NCI-H345 treated with DMSO at 0.1 percent for 48 hours (cell line): ENCODE measurements around the gene EDN1.

ENCODE experiments used
- DNase-seq: peaks from one replicate; lab custom pipeline; 2025; ENCODE audit not compliant: unreplicated experiment; lab: John Stamatoyannopoulos, UW

Gene EDN1

DNA sequence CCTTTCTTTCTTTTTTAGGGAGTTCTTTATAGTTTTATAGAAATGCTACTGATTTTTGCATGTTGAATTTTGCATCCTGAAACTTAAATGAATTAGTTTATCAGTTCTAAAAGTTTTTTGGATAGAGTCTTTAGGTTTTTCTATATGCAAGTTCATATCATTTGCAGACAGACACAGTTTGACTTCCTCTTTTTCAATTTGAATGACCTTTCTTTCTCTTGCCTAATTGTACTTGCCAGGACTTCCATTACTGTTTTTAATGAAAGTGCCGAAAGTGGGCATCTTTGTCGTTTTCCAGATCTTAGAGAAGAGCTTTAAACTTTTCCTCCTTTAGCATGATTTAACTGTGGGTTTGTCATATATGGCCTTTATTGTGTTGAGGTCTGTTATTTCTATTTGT is 21.1 kb upstream of the EDN1 start:
- DNase-seq = no peak

DNA sequence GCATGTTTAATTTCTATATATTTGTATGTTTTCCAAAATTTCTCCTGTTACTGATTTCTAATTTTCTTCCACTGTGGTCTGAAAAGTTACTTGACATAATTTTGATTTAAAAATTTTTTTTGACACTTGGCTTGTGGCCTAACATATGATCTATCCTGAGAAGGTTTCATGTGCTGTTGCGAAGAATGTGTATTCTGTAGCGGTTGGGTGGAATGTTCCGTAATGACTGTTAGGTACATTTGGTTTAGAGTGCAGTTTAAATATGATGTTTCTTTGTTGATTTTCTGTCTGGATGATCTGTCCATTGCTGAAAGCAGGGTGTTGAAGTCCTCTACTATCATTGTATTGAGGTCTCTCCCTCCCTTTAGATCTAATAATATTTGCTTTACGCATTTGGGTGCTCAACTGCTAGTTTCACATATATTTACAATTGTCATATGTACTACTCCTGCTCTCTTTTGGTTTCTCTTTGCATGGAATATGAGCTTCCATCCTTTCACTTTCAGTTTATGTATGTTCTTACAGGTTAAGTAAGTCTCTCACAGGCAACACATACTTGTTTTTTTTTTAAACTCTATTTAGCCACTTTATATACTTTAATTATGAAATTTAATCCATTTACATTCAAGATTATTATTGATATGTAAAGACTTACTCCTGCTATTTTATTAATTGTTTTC is 19.5 kb upstream of the EDN1 start:
- no peak for DNase-seq

DNA sequence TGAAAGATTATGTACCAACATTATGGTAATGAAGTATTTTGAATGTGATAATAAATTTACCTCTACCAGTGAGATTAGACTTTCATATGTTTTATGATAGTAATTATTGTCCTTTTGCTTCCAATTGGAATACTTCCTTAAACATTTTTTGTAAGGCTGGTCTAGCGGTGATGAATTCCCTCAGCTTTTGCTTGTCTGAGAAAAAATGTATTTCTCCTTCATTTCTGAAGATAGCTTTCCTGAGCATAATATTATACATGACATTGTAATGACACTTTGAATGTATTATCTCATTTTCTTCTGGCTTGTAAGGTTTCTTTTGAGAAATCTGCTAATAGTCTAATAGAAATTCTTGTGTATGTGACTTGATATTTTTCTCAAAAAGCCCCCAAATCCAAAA is 18.6 kb upstream of the EDN1 start:
- DNase-seq = no peak

DNA sequence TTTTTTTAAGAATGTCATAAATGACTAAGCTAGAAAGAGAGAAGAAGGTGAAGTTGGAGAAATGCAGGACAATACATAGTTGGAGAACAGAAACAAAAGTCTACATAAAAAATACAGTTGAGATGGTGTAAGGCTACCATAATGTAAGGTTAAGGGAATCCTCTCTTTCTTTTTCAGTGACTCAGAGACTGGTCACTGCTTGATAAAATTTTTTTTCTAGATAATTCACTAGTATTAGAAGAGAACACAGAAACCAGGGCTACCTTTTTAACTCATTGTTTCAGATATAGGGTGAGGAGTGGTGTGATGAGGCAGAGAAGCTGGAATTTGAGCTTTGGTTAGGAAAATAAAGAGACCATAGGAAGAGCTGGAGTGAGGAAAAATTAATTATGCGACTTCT is 18.2 kb upstream of the EDN1 start:
- no peak for DNase-seq

- no peak for DNase-seq
Observed at GRCh38 chr6:12275107-12275506, 15.1 kb upstream of the EDN1 start.

GRCh38 chr6:12276930-12277315 is 13.2 kb upstream of the EDN1 start:
- DNase-seq = no peak

- DNase-seq = no peak
Observed at GRCh38 chr6:12277386-12277785, 12.8 kb upstream of the EDN1 start.

GRCh38 chr6:12278915-12279314 is 11.2 kb upstream of the EDN1 start:
- DNase-seq = no peak

- DNase-seq = no peak
Observed at GRCh38 chr6:12279322-12280091, 10.7 kb upstream of the EDN1 start.

- DNase-seq = no peak
Observed at GRCh38 chr6:12280458-12280857, 9.7 kb upstream of the EDN1 start.

- no peak for DNase-seq
Observed at GRCh38 chr6:12280902-12281301, 9.3 kb upstream of the EDN1 start.

DNA sequence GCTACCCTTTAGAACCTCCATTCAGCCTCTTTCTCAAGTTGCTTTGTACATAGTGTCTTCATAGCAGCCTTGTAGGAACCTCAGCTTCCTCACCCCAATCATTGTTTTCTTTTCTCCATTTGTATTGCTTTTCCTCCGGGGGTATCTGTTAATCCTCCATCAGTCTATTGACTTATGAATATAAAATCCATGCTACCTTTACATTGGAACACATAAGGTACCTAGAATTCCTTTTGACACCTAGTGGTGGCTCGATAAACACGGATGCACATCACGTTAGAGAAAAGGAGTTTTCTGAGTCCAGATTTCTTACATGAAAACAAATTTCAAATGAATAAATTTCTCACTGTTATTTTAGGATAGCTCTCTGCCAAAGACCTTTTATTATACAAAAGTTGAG is 6.3 kb upstream of the EDN1 start:
- no peak for DNase-seq

DNA sequence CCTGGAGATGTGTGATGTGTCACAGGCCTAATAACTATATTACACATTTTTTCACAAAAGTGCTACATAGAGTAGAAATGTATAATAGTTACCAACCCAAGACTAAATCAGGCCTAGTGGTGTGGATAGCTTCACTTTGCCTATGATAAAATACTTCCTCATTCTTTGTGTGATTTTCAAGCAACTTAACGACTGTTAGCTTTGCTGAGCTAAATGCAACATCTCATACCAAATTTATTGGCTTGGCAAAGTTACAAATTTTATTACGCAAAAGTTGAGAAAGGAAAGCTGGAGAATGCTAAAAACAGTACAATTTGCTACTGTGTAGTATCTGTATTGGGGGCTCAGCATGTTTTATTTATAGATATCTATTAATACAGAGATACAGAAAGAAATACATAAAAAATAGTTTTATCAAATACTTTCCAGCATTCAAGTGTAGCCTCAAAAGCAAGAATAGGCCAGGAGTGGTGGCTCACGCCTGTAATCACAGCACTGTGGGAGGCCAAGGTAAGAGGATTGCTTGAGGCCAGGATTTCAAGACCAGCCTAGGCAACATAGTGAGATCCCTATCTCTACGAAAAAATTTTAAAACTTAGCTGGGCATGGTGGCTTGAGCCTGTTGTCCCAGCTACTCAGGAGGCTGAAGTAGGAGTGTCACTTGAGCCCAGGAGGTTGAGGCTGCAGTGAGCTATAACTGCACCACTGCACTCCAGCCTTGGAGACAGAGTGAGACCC is 3.6 kb upstream of the EDN1 start:
- no peak for DNase-seq

DNA sequence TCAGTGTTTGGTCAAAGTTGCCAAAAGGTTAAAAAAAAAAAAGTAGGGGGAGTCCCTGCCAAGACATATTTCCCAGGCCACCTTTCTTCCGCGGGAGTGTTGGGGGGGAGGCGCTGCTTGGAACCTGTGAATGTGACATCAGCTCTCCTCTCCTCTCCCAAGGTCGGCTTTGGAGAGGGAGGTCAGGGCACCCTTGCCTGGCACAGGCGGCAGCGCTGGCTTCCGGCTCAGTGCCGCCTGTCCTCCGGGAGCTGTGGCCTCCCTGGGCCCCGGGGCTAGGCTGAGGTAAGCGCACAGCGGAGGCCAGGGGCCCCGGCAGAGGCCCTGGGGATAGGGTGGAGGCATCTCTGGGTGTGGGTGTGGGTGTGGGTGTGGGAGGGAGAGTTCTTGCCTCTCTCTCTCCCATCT is 1.9 kb upstream of the EDN1 start:
- no peak for DNase-seq

DNA sequence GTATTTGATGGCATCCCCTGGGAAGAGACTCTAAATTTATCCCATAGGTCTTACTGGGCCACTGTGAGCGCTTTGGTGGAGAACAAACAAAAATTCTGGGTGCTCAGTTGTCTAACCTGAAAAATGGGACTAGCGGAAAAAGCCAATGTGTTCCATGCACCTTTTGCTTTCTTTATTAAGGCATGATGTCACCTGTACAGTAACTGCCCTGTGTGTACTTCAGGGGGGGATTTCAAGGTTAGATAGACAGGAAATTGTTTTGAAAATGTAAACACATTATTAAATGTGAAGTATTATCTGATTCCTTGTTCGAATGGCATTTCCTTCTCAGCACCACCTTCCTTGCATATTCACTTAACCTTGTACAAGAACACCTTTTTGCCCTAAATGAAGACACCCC is 1.2 kb upstream of the EDN1 start:
- DNase-seq = no peak

- no peak for DNase-seq
Observed at GRCh38 chr6:12289365-12289919, 719 bp upstream of the EDN1 start.

DNA sequence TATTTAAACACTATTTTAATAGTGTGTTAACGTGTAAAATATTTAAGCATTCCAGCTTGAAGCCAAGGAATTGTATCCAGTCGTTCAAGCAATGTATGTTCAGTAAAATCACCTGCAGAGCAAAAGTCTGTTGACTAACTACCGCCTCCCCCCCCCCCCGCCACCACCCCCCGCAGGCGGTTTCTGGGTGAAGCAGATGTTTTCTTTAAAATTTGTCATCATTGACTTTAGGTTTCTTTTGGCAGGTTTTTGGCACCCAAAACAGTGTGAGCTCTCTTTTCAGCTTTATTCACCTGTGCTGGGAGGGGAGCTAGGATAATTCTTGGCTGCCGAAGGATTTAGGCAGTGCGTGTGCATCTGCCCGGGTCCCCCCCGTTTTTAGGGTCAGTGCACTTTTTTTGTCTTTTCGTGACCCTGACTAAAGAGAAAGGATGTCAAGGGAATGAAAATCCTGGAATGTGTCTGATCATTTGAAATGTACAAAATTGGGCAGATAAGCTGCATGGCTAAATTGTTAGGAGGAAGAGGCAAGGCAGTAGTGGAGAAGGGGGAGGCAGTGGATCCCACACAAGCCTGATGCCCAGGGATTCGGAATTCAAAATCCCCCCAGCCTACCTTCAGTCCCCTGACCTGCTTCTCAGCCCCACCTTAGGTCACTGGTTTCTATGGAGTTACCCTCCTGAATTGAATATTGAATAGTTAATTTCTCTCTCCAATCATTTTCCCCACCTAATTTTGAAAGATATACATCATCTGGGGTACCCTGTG is 1.1 kb downstream of the EDN1 start:
- DNase-seq = no peak

- DNase-seq = no peak
Observed at GRCh38 chr6:12291839-12292604, 1.9 kb downstream of the EDN1 start.

DNA sequence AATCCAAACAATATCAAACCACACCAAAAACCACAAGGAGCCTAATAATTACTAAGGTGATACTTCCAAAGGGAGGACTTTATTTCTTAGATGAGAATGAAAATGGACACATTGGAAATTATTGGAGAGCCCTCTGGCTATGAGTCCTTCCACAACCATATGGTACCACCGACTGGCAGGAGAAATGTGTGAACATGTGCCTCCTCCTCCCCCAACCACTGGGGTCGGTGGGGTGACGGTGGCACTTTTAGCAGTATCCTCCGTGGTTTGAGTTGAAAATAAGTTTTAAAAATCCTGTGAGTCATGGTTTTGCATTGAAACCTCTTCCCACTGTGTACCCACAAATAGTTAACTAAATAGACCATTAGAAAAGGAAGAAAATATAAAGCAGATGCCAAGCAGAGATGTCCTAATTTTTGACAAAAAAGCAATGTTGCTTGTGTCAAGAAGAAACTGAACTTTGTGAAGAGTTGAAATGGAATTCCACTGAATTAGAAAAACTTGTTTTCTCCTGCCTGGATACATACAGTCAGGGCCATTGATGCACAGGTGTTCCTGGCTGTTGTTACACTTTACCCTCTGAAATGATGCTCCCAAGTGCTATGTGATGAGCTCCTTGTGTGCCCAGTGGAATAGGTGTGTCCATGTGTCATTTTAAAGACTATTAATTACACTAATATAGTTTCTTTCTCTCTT is 3.2 kb downstream of the EDN1 start:
- DNase-seq = no peak
